GM12878 (cell line): Measurements from ENCODE around the gene KRT24. TPM values are rescaled to one million over a fixed set of nuclear protein-coding genes. Genes with fewer than 3 reads are reported as not detected.

Source experiments
- ETV6 ChIP-seq, 2 experiments: fragments of 450-650 bp in 1 of 2; IDR thresholded peaks in 1 of 2; conservative IDR thresholded peaks in 1 of 2; 2 replicates each; pipeline ENCODE4 v1.6.1; 2014; ENCODE audit warnings: antibody characterized with exemption in 1 of 2, borderline replicate concordance in 1 of 2, low read depth in 1 of 2, mild to moderate bottlenecking in 1 of 2, moderate library complexity in 1 of 2
- FOS ChIP-seq: IDR thresholded peaks from 3 replicates; pipeline ENCODE4 v1.6.1; 2011; ENCODE audit warnings: borderline replicate concordance; ENCODE audit not compliant: insufficient read length; ENCODE audit errors: extremely low read depth
- HDAC6 ChIP-seq: fragments of 200-600 bp; sonication (generic); IDR thresholded peaks from one replicate; pipeline ENCODE4 v1.8.0; 2017; ENCODE audit warnings: antibody characterized with exemption; ENCODE audit not compliant: unreplicated experiment
- IKZF1 ChIP-seq: fragments of 450-650 bp; conservative IDR thresholded peaks from 2 replicates; pipeline ENCODE4 v1.6.1; 2017; ENCODE audit warnings: antibody characterized with exemption, mild to moderate bottlenecking
- KDM1A ChIP-seq: fragments of 200-600 bp; sonication (generic); IDR thresholded peaks from 2 replicates; pipeline ENCODE4 v1.6.1; 2016; ENCODE audit warnings: borderline replicate concordance
- MXI1 ChIP-seq: fragments of 150-350 bp; IDR thresholded peaks from 2 replicates; pipeline ENCODE4 v1.6.1; 2011; ENCODE audit warnings: low read depth, mild to moderate bottlenecking, inconsistent platforms, low read length, improper control_type of control experiment
- NFIC ChIP-seq: IDR thresholded peaks from 2 replicates; pipeline ENCODE4 v1.6.1; 2012; ENCODE audit warnings: low read depth, mild to moderate bottlenecking, inconsistent platforms, low read length, moderate library complexity
- NR2C2 ChIP-seq: IDR thresholded peaks from 2 replicates; pipeline ENCODE4 v1.6.1; 2011; ENCODE audit warnings: borderline replicate concordance, low read depth; ENCODE audit not compliant: control insufficient read depth, insufficient read length
- PAX5 ChIP-seq: IDR thresholded peaks from 2 replicates; pipeline ENCODE4 v1.6.1; 2011; ENCODE audit warnings: low read depth, low read length, borderline replicate concordance
- SP1 ChIP-seq: IDR thresholded peaks from one replicate; pipeline ENCODE4 v1.6.1; 2011; ENCODE audit warnings: low read depth, low read length
- SRF ChIP-seq, 2 experiments: IDR thresholded peaks; 2 replicates each; pipeline ENCODE4 v1.6.1; 2011; ENCODE audit warnings: low read depth in 2 of 2, low read length in 2 of 2, mild to moderate bottlenecking in 1 of 2, moderate library complexity in 1 of 2
- YBX1 ChIP-seq: fragments of 450-650 bp; IDR thresholded peaks from 2 replicates; pipeline ENCODE4 v1.6.1; 2016; ENCODE audit warnings: antibody characterized with exemption
- polyA plus RNA-seq, 11 experiments: library from polyadenylated mRNA; depleted of rRNA in 4 of 11; unstranded in 6 of 11; stranded (reverse) in 5 of 11; fragments of >200 nt; fragmentation: Nextera tagmentation in 4 of 11; fragmentation: Illumina TruSeq in 1 of 11; extraction: Ambion mirVana in 4 of 11; extraction: Trizol in 1 of 11; gene quantifications; 1 replicate in 1 of 11; 2 replicates in 10 of 11; pipeline versions ENCODE4 v1.2.1 to v1.2.3, GENCODE V29; 2011 to 2016; ENCODE audit warnings: inconsistent platforms in 2 of 11, missing spikeins in 2 of 11, low read depth in 1 of 11
- total RNA-seq, 4 experiments: library from RNA; depleted of rRNA in 3 of 4; stranded (reverse); fragments of >200 nt in 3 of 4; fragmentation: Illumina TruSeq in 1 of 4; extraction: Trizol in 1 of 4; gene quantifications; 2 replicates each; pipeline versions ENCODE4 v1.2.1 to v1.2.3, GENCODE V29; 2013 to 2021
- TF ChIP-seq, protein P1 (sequence below): fragments of 450-650 bp; IDR thresholded peaks from 2 replicates; pipeline ENCODE4 v1.6.1; 2017; ENCODE audit warnings: mild to moderate bottlenecking
- TF ChIP-seq, protein P2 (sequence below): IDR thresholded peaks from 2 replicates; pipeline ENCODE4 v1.6.1; 2012; ENCODE audit warnings: low read length, inconsistent platforms
- TF ChIP-seq, protein P3 (sequence below): fragments of 450-650 bp; IDR thresholded peaks from 2 replicates; pipeline ENCODE4 v1.6.1; 2018; ENCODE audit warnings: mild to moderate bottlenecking, low read depth, moderate library complexity; ENCODE audit not compliant: partially characterized antibody
- TF ChIP-seq, protein P4 (sequence below): fragments of 450-650 bp; IDR thresholded peaks from 2 replicates; pipeline ENCODE4 v1.6.1; 2017; ENCODE audit warnings: mild to moderate bottlenecking, low read depth, inconsistent platforms; ENCODE audit not compliant: poor library complexity, severe bottlenecking
- TF ChIP-seq, protein P5 (sequence below): fragments of 450-650 bp; formaldehyde crosslinking; IDR thresholded peaks from 2 replicates; pipeline ENCODE4 v1.4.0; 2022; ENCODE audit warnings: mild to moderate bottlenecking, moderate library complexity

Gene KRT24
- total and polyA plus RNA-seq, 10 of the 15 experiments (the other 5 are each of a cell fraction or from before 2014, with no cell fraction given) = not detected

DNA sequence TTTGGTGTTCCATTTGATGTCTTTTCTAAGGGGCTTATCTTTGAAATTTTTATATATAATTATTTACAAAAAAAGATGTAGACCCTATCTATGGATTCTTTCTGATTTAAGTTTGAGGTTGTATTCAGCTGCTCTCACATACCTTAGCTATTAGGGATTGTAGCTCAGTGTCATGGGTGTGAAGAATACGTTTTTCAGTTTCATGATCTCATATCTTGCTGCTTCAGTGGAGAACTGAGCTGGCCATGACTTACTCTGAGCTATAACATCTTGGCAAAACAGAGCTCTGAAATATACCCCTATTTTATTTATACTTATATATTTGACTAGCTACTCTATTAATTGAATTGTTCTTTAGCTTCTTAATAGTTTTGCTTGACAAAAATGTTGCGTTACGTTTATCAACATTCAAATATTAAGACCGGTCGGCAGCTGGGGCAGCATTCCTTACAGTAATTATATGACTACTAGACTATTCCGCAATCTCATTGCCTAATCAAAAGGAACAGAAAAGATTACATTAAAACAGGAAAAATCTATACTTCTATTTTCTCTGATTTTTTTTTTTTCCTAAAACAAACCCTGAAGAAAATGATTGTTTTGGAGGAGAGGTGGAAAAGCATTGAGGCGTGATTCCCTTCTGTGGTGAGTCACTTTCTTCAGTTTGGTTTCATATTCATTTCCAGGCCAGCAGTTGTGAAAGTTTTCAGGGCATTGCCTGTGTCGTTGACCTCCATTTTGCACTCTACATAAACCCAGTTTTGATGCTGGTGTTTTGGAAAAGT lies 24.1 kb upstream of the KRT24 start (continued):
- TF ChIP-seq, protein P1, sequence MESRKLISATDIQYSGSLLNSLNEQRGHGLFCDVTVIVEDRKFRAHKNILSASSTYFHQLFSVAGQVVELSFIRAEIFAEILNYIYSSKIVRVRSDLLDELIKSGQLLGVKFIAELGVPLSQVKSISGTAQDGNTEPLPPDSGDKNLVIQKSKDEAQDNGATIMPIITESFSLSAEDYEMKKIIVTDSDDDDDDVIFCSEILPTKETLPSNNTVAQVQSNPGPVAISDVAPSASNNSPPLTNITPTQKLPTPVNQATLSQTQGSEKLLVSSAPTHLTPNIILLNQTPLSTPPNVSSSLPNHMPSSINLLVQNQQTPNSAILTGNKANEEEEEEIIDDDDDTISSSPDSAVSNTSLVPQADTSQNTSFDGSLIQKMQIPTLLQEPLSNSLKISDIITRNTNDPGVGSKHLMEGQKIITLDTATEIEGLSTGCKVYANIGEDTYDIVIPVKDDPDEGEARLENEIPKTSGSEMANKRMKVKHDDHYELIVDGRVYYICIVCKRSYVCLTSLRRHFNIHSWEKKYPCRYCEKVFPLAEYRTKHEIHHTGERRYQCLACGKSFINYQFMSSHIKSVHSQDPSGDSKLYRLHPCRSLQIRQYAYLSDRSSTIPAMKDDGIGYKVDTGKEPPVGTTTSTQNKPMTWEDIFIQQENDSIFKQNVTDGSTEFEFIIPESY = no peak
- TF ChIP-seq HDAC6 = no peak
- TF ChIP-seq NFIC = peak; percentile 40
- TF ChIP-seq MXI1 = no peak
- TF ChIP-seq, protein P2, sequence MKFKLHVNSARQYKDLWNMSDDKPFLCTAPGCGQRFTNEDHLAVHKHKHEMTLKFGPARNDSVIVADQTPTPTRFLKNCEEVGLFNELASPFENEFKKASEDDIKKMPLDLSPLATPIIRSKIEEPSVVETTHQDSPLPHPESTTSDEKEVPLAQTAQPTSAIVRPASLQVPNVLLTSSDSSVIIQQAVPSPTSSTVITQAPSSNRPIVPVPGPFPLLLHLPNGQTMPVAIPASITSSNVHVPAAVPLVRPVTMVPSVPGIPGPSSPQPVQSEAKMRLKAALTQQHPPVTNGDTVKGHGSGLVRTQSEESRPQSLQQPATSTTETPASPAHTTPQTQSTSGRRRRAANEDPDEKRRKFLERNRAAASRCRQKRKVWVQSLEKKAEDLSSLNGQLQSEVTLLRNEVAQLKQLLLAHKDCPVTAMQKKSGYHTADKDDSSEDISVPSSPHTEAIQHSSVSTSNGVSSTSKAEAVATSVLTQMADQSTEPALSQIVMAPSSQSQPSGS = peak; percentile 20; the same call in 1 of the 2 replicates
- peak in 1 of 2 experiments; percentile 66; a peak in 2 of 4 replicates for TF ChIP-seq ETV6 (conservative IDR thresholded peaks at IDR 0.05 in 1 of 2, IDR thresholded peaks at IDR 0.05 in 1 of 2; ENCODE audit: borderline replicate concordance in 1 of 2, low read depth in 1 of 2)
- TF ChIP-seq SP1 = no peak
- no peak for TF ChIP-seq YBX1
- TF ChIP-seq, protein P3, sequence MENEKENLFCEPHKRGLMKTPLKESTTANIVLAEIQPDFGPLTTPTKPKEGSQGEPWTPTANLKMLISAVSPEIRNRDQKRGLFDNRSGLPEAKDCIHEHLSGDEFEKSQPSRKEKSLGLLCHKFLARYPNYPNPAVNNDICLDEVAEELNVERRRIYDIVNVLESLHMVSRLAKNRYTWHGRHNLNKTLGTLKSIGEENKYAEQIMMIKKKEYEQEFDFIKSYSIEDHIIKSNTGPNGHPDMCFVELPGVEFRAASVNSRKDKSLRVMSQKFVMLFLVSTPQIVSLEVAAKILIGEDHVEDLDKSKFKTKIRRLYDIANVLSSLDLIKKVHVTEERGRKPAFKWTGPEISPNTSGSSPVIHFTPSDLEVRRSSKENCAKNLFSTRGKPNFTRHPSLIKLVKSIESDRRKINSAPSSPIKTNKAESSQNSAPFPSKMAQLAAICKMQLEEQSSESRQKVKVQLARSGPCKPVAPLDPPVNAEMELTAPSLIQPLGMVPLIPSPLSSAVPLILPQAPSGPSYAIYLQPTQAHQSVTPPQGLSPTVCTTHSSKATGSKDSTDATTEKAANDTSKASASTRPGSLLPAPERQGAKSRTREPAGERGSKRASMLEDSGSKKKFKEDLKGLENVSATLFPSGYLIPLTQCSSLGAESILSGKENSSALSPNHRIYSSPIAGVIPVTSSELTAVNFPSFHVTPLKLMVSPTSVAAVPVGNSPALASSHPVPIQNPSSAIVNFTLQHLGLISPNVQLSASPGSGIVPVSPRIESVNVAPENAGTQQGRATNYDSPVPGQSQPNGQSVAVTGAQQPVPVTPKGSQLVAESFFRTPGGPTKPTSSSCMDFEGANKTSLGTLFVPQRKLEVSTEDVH = no peak
- no peak for TF ChIP-seq KDM1A
- no peak for TF ChIP-seq PAX5
- peak; percentile 74 for TF ChIP-seq IKZF1
- TF ChIP-seq SRF (IDR thresholded peaks at IDR 0.05; ENCODE audit: low read depth in 2 of 2, low read length in 2 of 2) = no peak
- no peak for TF ChIP-seq NR2C2
- TF ChIP-seq, protein P4, sequence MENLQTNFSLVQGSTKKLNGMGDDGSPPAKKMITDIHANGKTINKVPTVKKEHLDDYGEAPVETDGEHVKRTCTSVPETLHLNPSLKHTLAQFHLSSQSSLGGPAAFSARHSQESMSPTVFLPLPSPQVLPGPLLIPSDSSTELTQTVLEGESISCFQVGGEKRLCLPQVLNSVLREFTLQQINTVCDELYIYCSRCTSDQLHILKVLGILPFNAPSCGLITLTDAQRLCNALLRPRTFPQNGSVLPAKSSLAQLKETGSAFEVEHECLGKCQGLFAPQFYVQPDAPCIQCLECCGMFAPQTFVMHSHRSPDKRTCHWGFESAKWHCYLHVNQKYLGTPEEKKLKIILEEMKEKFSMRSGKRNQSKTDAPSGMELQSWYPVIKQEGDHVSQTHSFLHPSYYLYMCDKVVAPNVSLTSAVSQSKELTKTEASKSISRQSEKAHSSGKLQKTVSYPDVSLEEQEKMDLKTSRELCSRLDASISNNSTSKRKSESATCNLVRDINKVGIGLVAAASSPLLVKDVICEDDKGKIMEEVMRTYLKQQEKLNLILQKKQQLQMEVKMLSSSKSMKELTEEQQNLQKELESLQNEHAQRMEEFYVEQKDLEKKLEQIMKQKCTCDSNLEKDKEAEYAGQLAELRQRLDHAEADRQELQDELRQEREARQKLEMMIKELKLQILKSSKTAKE = no peak
- no peak for TF ChIP-seq FOS
- TF ChIP-seq, protein P5, sequence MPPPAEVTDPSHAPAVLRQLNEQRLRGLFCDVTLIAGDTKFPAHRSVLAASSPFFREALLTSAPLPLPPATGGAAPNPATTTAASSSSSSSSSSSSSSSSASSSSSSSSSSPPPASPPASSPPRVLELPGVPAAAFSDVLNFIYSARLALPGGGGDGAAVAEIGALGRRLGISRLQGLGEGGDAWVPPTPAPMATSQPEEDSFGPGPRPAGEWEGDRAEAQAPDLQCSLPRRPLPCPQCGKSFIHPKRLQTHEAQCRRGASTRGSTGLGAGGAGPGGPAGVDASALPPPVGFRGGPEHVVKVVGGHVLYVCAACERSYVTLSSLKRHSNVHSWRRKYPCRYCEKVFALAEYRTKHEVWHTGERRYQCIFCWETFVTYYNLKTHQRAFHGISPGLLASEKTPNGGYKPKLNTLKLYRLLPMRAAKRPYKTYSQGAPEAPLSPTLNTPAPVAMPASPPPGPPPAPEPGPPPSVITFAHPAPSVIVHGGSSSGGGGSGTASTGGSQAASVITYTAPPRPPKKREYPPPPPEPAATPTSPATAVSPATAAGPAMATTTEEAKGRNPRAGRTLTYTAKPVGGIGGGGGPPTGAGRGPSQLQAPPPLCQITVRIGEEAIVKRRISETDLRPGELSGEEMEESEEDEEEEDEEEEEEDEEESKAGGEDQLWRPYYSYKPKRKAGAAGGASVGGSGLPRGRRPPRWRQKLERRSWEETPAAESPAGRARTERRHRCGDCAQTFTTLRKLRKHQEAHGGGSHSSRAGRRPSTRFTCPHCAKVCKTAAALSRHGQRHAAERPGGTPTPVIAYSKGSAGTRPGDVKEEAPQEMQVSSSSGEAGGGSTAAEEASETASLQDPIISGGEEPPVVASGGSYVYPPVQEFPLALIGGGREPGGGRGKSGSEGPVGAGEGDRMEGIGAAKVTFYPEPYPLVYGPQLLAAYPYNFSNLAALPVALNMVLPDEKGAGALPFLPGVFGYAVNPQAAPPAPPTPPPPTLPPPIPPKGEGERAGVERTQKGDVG (CRISPR knock-in tag) = no peak
